ENCODE results near the gene MYBPHL.
"Not testable (repeated sequence)": the region's sequence is repeated elsewhere in the genome, so short reads cannot be mapped to it uniquely, and the experiment has no call there.

Gene MYBPHL

DNA sequence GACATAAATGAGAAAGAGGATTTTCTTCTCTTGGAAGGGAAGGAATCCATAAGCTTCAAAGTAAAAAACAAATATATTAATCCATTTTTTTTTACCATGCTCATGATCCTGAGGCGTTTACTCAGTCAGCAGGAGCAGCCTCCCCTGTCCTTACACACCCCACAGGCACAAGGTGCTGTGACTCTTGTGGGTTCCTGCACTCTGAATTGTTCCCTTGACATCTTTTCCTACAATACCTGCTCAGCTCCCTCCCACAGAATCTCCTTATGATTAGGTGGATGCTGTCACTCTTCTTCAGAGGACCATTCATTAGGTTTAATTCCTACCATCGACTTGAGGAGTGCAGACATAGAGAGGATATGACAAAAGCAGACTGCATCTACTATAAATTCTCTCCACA, 13.8 kb downstream of the MYBPHL start:
- Histone ChIP-seq H2AFZ (ENCODE audit: low read depth) (no peak overlapping the region), H3K79me2 (ENCODE audit: insufficient read depth, low read depth) (no peaks in the 10 kb centered on the region), H3K4me3 (IDR thresholded peaks at IDR 0.05; ENCODE audit: insufficient read depth, low read depth, low read length) (no peak overlapping the region), H3K4me1 (ENCODE audit: low read depth, poor library complexity, severe bottlenecking) (no peaks in the 10 kb centered on the region), H3K27ac (no peak overlapping the region), H3K9ac (no peak overlapping the region), H3K36me3 (ENCODE audit: insufficient read depth) (no peaks in the 10 kb centered on the region), H3K27me3 (ENCODE audit: insufficient read depth, low read depth) (no peaks in the 10 kb centered on the region), H4K20me1 (ENCODE audit: insufficient read depth) (no peaks in the 10 kb centered on the region), H3K4me2 (no peak overlapping the region)
- TF ChIP-seq CTCF (conservative IDR thresholded peaks at IDR 0.05; ENCODE audit: low read depth, low read length), result no peak

DNA sequence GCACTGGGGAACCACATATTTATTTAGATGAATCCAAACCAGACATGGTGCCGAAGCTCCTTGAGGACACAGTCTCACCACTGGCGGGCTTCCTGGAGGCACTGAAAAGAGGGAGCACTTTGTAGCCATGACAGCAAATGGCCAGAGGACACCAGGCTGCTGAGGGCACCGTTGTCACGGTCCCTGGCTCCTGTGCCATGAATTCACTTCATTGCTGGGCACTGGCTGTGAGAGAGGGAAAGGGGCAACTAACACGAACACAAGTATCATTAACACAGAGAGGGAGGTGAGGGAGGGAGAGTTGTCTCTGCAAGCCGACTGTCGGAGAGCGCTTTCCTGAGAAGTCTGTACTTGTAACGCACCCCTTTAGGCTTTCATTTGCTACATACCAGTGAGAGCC, 14.4 kb downstream of the MYBPHL start:
- no peaks in the 10 kb centered on the region for H3K79me2 ChIP-seq (ENCODE audit: insufficient read depth, low read depth)
- no peaks in the 10 kb centered on the region for H3K27me3 ChIP-seq (ENCODE audit: insufficient read depth, low read depth)
- H3K4me3 ChIP-seq (IDR thresholded peaks at IDR 0.05; ENCODE audit: insufficient read depth, low read depth, low read length), result no peak overlapping the region
- no peak overlapping the region for H2AFZ ChIP-seq (ENCODE audit: low read depth)
- no peak for TF ChIP-seq CTCF (conservative IDR thresholded peaks at IDR 0.05; ENCODE audit: low read depth, low read length)
- H3K9ac ChIP-seq, result no peak overlapping the region
- H4K20me1 ChIP-seq (ENCODE audit: insufficient read depth), result no peaks in the 10 kb centered on the region
- H3K27ac ChIP-seq, result no peak overlapping the region
- H3K36me3 ChIP-seq (ENCODE audit: insufficient read depth), result no peaks in the 10 kb centered on the region
- H3K4me2 ChIP-seq, result no peak overlapping the region
- H3K4me1 ChIP-seq (ENCODE audit: low read depth, poor library complexity, severe bottlenecking), result no peaks in the 10 kb centered on the region

DNA sequence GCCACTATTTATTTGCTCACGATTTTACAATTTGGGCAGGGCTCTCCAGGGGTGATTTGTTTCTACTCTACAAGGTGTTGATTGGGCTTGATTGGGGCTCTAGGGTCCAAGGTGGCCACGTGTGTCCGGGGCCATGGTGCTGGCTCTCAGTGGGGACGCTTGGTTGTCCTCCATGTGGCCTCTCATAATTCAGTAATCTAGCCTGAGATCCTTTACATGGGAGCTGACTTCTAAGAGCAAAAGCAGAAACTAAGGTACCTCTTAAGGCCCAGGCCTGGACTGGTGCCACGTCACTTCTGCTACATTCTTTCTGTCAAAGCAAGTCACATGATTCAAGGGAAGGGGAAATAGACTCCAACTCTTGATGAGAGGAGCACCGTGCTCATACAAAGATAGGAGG, 15.8 kb downstream of the MYBPHL start:
- Histone ChIP-seq H3K9ac (no peak overlapping the region), H3K4me3 (IDR thresholded peaks at IDR 0.05; ENCODE audit: insufficient read depth, low read depth, low read length) (no peak overlapping the region), H2AFZ (ENCODE audit: low read depth) (no peak overlapping the region), H4K20me1 (ENCODE audit: insufficient read depth) (no peaks in the 10 kb centered on the region), H3K27me3 (ENCODE audit: insufficient read depth, low read depth) (no peaks in the 10 kb centered on the region), H3K79me2 (ENCODE audit: insufficient read depth, low read depth) (no peaks in the 10 kb centered on the region), H3K4me2 (no peak overlapping the region), H3K4me1 (ENCODE audit: low read depth, poor library complexity, severe bottlenecking) (no peaks in the 10 kb centered on the region), H3K36me3 (ENCODE audit: insufficient read depth) (no peaks in the 10 kb centered on the region), H3K27ac (no peak overlapping the region)
- TF ChIP-seq CTCF (conservative IDR thresholded peaks at IDR 0.05; ENCODE audit: low read depth, low read length), result no peak

DNA sequence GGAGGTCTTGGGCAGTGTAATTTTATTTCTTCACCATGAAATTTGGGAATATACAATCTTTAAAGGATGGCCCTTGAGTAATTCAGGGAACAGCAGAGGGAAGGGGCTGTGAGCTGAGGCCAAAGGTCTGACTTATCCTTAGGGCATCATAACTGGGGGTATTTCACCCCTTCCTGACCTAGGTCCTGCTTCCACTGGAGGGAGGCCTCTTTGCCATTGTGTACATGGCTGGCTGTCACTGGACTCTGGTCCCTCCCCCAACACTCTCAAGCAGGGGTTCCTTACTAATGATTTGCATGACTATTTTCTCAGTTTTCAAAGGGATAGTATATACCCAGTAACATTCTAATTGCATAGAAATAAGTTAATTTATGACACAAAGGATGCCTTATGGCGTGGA, 16.7 kb downstream of the MYBPHL start:
- no peak overlapping the region for H2AFZ ChIP-seq (ENCODE audit: low read depth)
- H3K79me2 ChIP-seq (ENCODE audit: insufficient read depth, low read depth), result no peaks in the 10 kb centered on the region
- H3K27me3 ChIP-seq (ENCODE audit: insufficient read depth, low read depth), result no peaks in the 10 kb centered on the region
- TF ChIP-seq CTCF (conservative IDR thresholded peaks at IDR 0.05; ENCODE audit: low read depth, low read length), result no peak
- H3K4me3 ChIP-seq (IDR thresholded peaks at IDR 0.05; ENCODE audit: insufficient read depth, low read depth, low read length), result no peak overlapping the region
- H3K9ac ChIP-seq, result no peak overlapping the region
- no peaks in the 10 kb centered on the region for H4K20me1 ChIP-seq (ENCODE audit: insufficient read depth)
- no peak overlapping the region for H3K27ac ChIP-seq
- H3K4me1 ChIP-seq (ENCODE audit: low read depth, poor library complexity, severe bottlenecking), result no peaks in the 10 kb centered on the region
- H3K36me3 ChIP-seq (ENCODE audit: insufficient read depth), result no peaks in the 10 kb centered on the region
- H3K4me2 ChIP-seq, result no peak overlapping the region

GRCh38 chr1:109286762-109287161, 20.0 kb downstream of the MYBPHL start:
- H2AFZ ChIP-seq (ENCODE audit: low read depth); H3K27ac ChIP-seq; H3K27me3 ChIP-seq (ENCODE audit: insufficient read depth, low read depth); H3K36me3 ChIP-seq (ENCODE audit: insufficient read depth); H3K4me2 ChIP-seq; H4K20me1 ChIP-seq (ENCODE audit: insufficient read depth); H3K79me2 ChIP-seq (ENCODE audit: insufficient read depth, low read depth); H3K9ac ChIP-seq; H3K4me3 ChIP-seq (IDR thresholded peaks at IDR 0.05; ENCODE audit: insufficient read depth, low read depth, low read length): not testable (repeated sequence)
- H3K4me1 ChIP-seq (ENCODE audit: low read depth, poor library complexity, severe bottlenecking), result peaks cover 21% of the 10 kb centered on the region
